ENCODE data around the gene FSHR.

FSHR gene

GRCh38 chr2:49050265-49050664 lies 104.0 kb downstream of the FSHR start:
- Histone ChIP-seq H3K27me3 (replicated peaks; ENCODE audit: control insufficient read depth, insufficient read depth, low read length) (no peaks in the 10 kb centered on the region), H3K9me3 (ENCODE audit: control insufficient read depth, low read length) (peaks cover 2% of the 10 kb centered on the region), H3K4me1 (ENCODE audit: control insufficient read depth, insufficient read depth, low read length) (no peaks in the 10 kb centered on the region), H3K9ac (ENCODE audit: low read length) (no peak overlapping the region), H3K36me3 (ENCODE audit: control insufficient read depth, insufficient read depth, low read length, severe bottlenecking) (no peaks in the 10 kb centered on the region), H3K4me3 (ENCODE audit: low read length) (no peak overlapping the region)
- DNase-seq (ENCODE audit: low read depth): no peak

DNA sequence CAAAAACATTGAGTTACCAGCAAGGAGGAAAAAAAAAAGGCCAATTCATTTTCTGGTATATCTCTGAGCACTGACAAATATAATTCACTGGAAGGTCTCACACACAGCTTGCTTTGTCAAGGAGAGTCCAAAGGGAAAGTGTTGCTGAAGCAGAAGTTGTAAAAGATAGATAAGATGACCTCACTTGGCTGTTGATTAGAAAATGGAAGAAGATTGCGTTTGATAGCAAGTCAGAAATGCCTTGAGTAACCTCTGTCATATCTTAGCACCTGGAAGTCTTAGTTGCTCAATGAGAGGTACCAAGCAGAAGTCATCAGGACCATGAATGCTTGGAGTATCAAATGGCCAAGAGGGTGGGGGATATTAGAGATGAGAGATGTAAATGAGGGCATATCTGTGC lies 105.2 kb downstream of the FSHR start:
- DNase-seq (ENCODE audit: low read depth): no peak
- H3K27me3 ChIP-seq (replicated peaks; ENCODE audit: control insufficient read depth, insufficient read depth, low read length): no peaks in the 10 kb centered on the region
- no peak overlapping the region for H3K4me3 ChIP-seq (ENCODE audit: low read length)
- no peaks in the 10 kb centered on the region for H3K4me1 ChIP-seq (ENCODE audit: control insufficient read depth, insufficient read depth, low read length)
- H3K9ac ChIP-seq (ENCODE audit: low read length): no peak overlapping the region
- H3K36me3 ChIP-seq (ENCODE audit: control insufficient read depth, insufficient read depth, low read length, severe bottlenecking): no peaks in the 10 kb centered on the region
- no peaks in the 10 kb centered on the region for H3K9me3 ChIP-seq (ENCODE audit: control insufficient read depth, low read length)

- Histone ChIP-seq H3K4me3 (ENCODE audit: low read length) (no peak overlapping the region), H3K9me3 (ENCODE audit: control insufficient read depth, low read length) (no peaks in the 10 kb centered on the region), H3K9ac (ENCODE audit: low read length) (no peak overlapping the region), H3K27me3 (replicated peaks; ENCODE audit: control insufficient read depth, insufficient read depth, low read length) (no peaks in the 10 kb centered on the region), H3K36me3 (ENCODE audit: control insufficient read depth, insufficient read depth, low read length, severe bottlenecking) (no peaks in the 10 kb centered on the region), H3K4me1 (ENCODE audit: control insufficient read depth, insufficient read depth, low read length) (no peaks in the 10 kb centered on the region)
- no peak for DNase-seq (ENCODE audit: low read depth)
These were observed 109.2 kb downstream of the FSHR start for GRCh38 chr2:49045083-49045482.

DNA sequence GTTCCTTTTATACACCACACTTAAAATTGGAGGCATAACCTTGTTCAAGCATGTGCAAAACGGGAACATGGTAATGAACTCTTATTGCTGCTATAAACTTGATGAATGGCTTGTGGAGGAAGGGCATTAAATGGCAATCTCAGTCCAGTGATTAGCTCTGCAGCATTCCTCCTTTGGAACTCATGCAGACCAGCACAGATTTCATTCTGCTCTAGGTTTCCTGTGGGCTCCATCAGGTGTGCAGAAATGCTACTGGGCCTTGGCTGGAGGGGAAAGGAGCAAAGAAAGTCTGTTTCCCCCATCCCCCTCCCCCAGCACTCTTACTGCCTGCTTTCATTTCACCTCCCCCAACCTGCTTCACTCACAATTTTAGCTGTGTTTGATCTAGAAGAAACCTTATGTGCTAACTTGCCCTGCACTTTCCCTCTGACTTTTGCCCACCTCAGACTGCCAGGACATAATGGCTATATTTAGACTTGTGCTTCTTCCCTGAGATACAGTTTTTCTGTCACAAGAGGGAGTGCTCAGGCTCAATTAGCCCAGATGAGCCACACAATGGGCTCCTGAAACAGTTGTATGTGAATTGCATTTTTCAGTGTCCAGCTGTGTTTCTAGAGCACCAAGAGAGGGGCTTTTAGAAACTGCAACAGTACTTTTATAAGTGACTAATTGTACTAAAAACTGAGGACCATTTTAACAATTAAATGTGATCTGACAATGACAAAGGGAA lies 109.8 kb downstream of the FSHR start:
- Histone ChIP-seq H3K36me3 (ENCODE audit: control insufficient read depth, insufficient read depth, low read length, severe bottlenecking) (no peaks in the 10 kb centered on the region), H3K9ac (ENCODE audit: low read length) (no peak overlapping the region), H3K4me1 (ENCODE audit: control insufficient read depth, insufficient read depth, low read length) (no peaks in the 10 kb centered on the region), H3K27me3 (replicated peaks; ENCODE audit: control insufficient read depth, insufficient read depth, low read length) (no peaks in the 10 kb centered on the region), H3K9me3 (ENCODE audit: control insufficient read depth, low read length) (no peaks in the 10 kb centered on the region), H3K4me3 (ENCODE audit: low read length) (no peak overlapping the region)
- no peak for DNase-seq (ENCODE audit: low read depth)

DNA sequence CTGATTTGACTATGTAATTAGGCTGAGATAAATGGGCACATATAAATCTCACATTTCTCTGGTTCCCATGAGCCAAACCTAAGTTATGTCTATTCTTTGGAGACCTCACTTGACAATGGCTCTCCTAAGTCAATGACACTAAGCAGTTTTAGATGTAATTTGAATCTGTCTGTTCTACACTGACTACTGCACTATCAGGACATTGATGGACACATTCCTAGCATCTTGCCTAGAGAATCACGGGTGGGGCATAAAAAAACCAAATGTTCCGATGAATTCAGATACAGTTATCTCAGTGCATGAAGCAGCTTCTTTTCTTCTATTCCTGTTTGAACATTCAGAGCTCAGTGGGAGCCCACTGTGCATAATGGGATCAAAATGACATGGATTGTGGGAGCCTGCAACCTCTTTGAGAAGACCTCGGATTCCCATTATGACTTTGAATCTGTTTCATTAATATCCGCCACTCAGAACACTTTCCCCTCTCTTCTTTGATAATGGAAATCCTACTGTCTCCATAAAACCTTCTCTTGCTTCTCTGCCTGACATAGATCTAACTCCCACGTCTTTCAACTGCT lies 110.8 kb downstream of the FSHR start:
- Histone ChIP-seq H3K9ac (ENCODE audit: low read length) (no peak overlapping the region), H3K4me1 (ENCODE audit: control insufficient read depth, insufficient read depth, low read length) (no peaks in the 10 kb centered on the region), H3K36me3 (ENCODE audit: control insufficient read depth, insufficient read depth, low read length, severe bottlenecking) (no peaks in the 10 kb centered on the region), H3K4me3 (ENCODE audit: low read length) (no peak overlapping the region), H3K9me3 (ENCODE audit: control insufficient read depth, low read length) (no peaks in the 10 kb centered on the region), H3K27me3 (replicated peaks; ENCODE audit: control insufficient read depth, insufficient read depth, low read length) (no peaks in the 10 kb centered on the region)
- DNase-seq (ENCODE audit: low read depth): no peak

DNA sequence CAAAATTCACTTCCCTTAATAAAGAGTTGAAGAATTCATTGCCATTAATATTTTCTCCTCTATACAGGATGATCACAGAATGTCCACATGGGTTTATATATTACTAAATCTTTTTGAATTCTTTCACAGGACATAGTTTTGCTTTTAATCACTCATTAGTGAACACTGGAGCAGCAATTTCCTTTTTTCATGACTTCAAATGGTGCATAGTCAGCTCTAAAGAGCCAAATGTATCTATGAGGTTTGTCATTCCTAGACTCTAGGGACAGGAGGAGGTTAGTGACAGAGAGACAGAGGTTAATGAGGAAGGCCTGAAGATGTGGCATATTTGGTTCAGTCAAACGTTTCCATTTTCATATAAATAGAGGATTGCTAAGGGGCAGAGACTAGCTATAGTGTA lies 111.8 kb downstream of the FSHR start:
- Histone ChIP-seq H3K36me3 (ENCODE audit: control insufficient read depth, insufficient read depth, low read length, severe bottlenecking) (no peaks in the 10 kb centered on the region), H3K9ac (ENCODE audit: low read length) (no peak overlapping the region), H3K27me3 (replicated peaks; ENCODE audit: control insufficient read depth, insufficient read depth, low read length) (no peaks in the 10 kb centered on the region), H3K4me3 (ENCODE audit: low read length) (no peak overlapping the region), H3K9me3 (ENCODE audit: control insufficient read depth, low read length) (no peaks in the 10 kb centered on the region), H3K4me1 (ENCODE audit: control insufficient read depth, insufficient read depth, low read length) (no peaks in the 10 kb centered on the region)
- DNase-seq (ENCODE audit: low read depth): no peak

GRCh38 chr2:49041061-49041460 lies 113.3 kb downstream of the FSHR start:
- no peaks in the 10 kb centered on the region for H3K36me3 ChIP-seq (ENCODE audit: control insufficient read depth, insufficient read depth, low read length, severe bottlenecking)
- no peaks in the 10 kb centered on the region for H3K9me3 ChIP-seq (ENCODE audit: control insufficient read depth, low read length)
- H3K9ac ChIP-seq (ENCODE audit: low read length): no peak overlapping the region
- H3K27me3 ChIP-seq (replicated peaks; ENCODE audit: control insufficient read depth, insufficient read depth, low read length): no peaks in the 10 kb centered on the region
- no peak for DNase-seq (ENCODE audit: low read depth)
- no peak overlapping the region for H3K4me3 ChIP-seq (ENCODE audit: low read length)
- H3K4me1 ChIP-seq (ENCODE audit: control insufficient read depth, insufficient read depth, low read length): no peaks in the 10 kb centered on the region

DNA sequence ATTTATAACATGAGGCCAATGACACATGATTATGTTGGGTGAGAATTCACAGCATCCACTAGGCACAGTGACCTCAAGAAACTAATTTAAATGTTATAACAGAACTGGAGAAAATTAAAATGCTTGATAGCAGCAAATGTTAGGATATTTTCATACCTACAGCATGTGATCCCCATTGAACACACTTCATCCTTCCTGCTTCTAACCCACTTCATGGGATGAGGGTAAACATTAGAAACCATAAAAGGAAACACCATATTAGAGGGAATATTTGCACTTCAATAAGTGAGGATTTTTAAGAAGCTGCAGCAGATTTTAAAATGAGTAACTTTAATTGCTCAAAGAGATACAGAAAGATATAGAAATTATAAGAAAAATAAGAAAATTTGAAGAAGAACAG lies 117.1 kb downstream of the FSHR start:
- Histone ChIP-seq H3K4me3 (ENCODE audit: low read length) (no peak overlapping the region), H3K4me1 (ENCODE audit: control insufficient read depth, insufficient read depth, low read length) (no peaks in the 10 kb centered on the region), H3K36me3 (ENCODE audit: control insufficient read depth, insufficient read depth, low read length, severe bottlenecking) (no peaks in the 10 kb centered on the region), H3K9me3 (ENCODE audit: control insufficient read depth, low read length) (no peaks in the 10 kb centered on the region), H3K9ac (ENCODE audit: low read length) (no peak overlapping the region), H3K27me3 (replicated peaks; ENCODE audit: control insufficient read depth, insufficient read depth, low read length) (no peaks in the 10 kb centered on the region)
- no peak for DNase-seq (ENCODE audit: low read depth)

GRCh38 chr2:49035481-49035880 lies 118.8 kb downstream of the FSHR start:
- DNase-seq (ENCODE audit: low read depth): no peak
- Histone ChIP-seq H3K27me3 (replicated peaks; ENCODE audit: control insufficient read depth, insufficient read depth, low read length) (no peaks in the 10 kb centered on the region), H3K4me3 (ENCODE audit: low read length) (no peak overlapping the region), H3K36me3 (ENCODE audit: control insufficient read depth, insufficient read depth, low read length, severe bottlenecking) (no peaks in the 10 kb centered on the region), H3K9me3 (ENCODE audit: control insufficient read depth, low read length) (no peaks in the 10 kb centered on the region), H3K4me1 (ENCODE audit: control insufficient read depth, insufficient read depth, low read length) (no peaks in the 10 kb centered on the region), H3K9ac (ENCODE audit: low read length) (no peak overlapping the region)

DNA sequence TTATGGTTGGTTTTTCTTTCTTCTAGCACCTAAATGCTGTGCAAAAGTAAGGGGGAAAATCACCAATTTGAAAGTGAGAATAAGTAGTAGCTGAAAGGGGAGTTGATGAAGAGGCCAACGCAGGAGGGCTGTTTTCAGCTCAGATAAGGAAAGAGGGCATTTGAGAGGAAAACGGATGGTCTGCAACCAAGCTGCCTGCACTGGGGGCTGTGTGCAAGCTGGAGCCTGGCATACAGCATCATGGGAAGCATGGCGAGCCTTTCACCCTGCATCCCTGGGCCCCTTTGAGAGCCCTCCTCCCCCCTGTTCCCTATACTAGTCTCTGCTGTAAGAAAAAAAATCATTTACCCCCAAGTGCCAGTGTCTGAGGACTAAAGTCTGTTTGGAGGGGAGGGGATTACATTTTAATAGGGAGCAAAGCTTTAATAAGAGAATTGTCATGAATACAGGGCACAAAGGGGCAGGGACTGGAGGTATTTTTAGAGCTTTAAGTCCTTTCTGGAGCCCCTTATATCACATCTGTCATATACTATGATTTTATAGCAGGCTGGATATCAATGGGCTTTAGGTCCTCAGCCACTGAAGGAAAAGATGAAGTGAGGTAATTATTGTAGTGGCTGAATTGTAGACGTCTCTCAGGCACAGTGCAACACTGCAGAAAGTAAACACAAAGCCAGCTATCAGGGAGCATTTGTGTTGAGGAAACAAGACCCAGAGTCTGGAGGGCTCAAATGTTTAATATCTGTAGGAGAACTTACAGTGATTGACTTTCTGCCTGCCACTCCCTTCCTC lies 120.7 kb downstream of the FSHR start:
- Histone ChIP-seq H3K4me3 (ENCODE audit: low read length) (no peak overlapping the region), H3K9ac (ENCODE audit: low read length) (no peak overlapping the region), H3K4me1 (ENCODE audit: control insufficient read depth, insufficient read depth, low read length) (no peaks in the 10 kb centered on the region), H3K36me3 (ENCODE audit: control insufficient read depth, insufficient read depth, low read length, severe bottlenecking) (no peaks in the 10 kb centered on the region), H3K9me3 (ENCODE audit: control insufficient read depth, low read length) (no peaks in the 10 kb centered on the region), H3K27me3 (replicated peaks; ENCODE audit: control insufficient read depth, insufficient read depth, low read length) (no peaks in the 10 kb centered on the region)
- no peak for DNase-seq (ENCODE audit: low read depth)

DNA sequence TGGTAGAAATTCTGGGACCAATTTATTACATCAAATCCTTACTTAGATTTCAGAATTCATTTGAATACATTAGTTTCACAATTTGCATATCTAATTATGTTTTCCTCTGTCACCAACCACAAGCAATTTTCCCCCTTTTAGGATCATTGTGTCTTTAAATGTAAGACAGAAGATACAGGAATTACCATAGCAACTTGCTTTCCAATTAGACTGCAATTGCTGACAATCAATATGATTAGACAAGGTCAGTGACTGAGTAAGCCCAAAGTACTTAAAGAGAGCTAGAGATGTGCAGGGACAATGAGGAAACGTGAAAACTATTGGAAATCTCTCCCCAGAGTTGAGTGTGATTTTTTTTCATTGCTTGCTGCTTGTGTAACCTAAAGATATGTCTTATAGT lies 121.4 kb downstream of the FSHR start:
- Histone ChIP-seq H3K4me1 (ENCODE audit: control insufficient read depth, insufficient read depth, low read length) (no peaks in the 10 kb centered on the region), H3K36me3 (ENCODE audit: control insufficient read depth, insufficient read depth, low read length, severe bottlenecking) (no peaks in the 10 kb centered on the region), H3K27me3 (replicated peaks; ENCODE audit: control insufficient read depth, insufficient read depth, low read length) (no peaks in the 10 kb centered on the region), H3K9me3 (ENCODE audit: control insufficient read depth, low read length) (no peaks in the 10 kb centered on the region), H3K9ac (ENCODE audit: low read length) (no peak overlapping the region), H3K4me3 (ENCODE audit: low read length) (no peak overlapping the region)
- DNase-seq (ENCODE audit: low read depth): no peak

Measured in adipocyte (in vitro differentiated cells).